ENCODE results near the gene TXNIP.

Gene TXNIP

DNA sequence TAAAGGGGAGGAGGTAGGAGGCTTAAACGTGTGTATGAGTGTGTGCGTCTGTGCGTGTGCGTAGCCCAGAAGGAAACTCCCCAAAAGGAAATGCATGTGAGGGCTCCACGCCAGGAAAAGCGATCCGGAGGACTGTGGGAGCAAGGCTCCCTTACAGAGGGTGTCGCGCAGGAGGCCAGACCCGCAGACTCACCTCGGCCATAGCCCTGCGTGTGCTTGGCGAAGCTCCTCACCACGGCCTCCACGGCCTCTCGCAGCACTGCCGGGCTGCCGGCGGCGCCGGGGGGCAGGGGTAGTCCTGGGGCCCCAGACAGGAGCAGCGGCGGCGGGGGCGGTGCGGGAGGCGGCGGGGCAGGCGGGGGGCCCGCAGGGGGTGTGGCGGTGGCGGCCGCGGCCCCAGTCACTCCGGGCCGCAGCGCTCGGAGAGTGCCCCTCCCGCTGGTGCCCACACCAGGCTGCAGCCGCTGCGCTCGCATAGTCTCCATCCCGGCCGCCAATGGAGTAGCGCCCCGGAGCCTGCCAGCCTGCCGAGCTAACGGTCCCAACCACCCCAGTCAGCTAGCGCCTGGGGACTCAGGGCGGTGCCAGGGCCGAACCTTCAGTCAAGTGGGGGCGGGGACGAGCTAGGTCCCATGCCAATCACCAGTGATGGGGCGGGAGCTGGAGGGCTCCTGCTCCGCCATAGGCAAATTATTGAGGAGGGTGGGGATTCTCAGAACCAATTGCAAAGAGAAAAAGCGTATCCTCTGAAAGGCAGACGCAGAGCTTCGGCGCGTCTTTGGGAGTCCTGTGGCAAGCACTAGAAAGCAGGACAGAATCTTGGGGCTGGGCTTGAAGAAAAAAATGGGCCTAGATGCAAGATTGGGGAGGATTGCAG is 38.7 kb downstream of the TXNIP start, which contains the start of gene LIX1L:
LIX1L (minus strand) TSS at position 575 of the 877 bp plus-strand sequence; CDS start at position 485, 90 bp downstream.
- H3K4me3 ChIP-seq (ENCODE audit: low read length): peak within 1 kb of the TSS; percentile 97
- no peak for TF ChIP-seq ZNF274 (IDR thresholded peaks at IDR 0.05; ENCODE audit: low read depth, low read length)

DNA sequence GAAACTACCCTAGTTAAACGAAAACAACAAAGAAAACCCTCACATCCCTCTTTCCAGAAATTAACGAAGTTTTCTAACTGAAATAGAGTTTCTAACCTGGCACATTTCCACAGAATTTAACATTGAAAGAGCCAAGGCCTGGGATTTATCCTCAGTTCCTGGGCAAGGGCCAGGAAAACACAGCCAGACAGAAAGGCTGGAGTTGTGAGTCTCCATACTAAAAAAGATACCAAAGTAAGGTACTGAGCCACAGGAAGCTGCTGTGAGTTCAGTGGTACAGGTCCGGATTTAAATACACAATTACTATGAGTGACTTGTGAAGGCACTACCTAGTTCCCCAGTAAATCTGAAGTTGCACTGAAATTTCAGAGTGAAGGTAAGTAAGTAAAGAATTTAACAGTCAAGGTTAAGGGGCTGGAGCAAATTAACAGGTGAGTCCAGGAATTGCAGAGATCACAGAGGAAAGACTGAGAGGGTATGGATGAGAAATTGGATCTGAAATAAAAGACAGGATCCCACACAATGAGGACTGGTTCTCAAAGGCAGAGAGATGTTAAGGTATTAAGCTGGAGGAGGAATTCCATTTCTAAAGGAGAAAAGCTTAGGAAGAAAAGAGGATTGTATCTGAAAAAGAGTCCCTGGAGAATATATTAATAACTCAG is 39.5 kb downstream of the TXNIP start:
- H3K4me3 ChIP-seq (ENCODE audit: low read length): peak overlapping the region; percentile 97
- no peak for TF ChIP-seq ZNF274 (IDR thresholded peaks at IDR 0.05; ENCODE audit: low read depth, low read length)

- peak overlapping the region; percentile 97; the same call in 1 of the 2 replicates for H3K4me3 ChIP-seq (ENCODE audit: low read length)
- TF ChIP-seq ZNF274 (IDR thresholded peaks at IDR 0.05; ENCODE audit: low read depth, low read length): no peak
These were observed 40.0 kb downstream of the TXNIP start for GRCh38 chr1:145956361-145956760.

DNA sequence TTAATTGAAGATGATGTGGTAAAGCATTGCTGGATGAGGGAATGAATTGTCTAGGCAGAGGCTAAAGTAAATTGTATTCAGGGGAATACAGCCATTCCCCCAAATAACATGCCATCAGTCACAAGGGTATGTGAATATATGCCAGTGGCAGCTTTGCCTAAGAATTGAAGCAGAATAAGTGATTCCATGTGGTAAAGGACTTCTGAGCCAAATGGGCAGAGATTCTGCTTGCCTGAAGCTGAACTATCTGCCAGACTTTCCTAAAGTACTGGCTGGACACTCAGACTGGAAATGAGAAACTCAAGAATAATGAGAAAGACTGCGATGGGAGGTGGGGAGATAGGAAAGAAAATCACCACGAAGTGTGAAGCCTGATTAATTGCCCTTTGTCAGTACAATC is 40.9 kb downstream of the TXNIP start:
- no peak overlapping the region for H3K4me3 ChIP-seq (ENCODE audit: low read length)
- no peak for TF ChIP-seq ZNF274 (IDR thresholded peaks at IDR 0.05; ENCODE audit: low read depth, low read length)

- no peak overlapping the region for H3K4me3 ChIP-seq (ENCODE audit: low read length)
- no peak for TF ChIP-seq ZNF274 (IDR thresholded peaks at IDR 0.05; ENCODE audit: low read depth, low read length)
These were observed 42.5 kb downstream of the TXNIP start for GRCh38 chr1:145953861-145954260.

- no peak for TF ChIP-seq ZNF274 (IDR thresholded peaks at IDR 0.05; ENCODE audit: low read depth, low read length)
- H3K4me3 ChIP-seq (ENCODE audit: low read length): no peak overlapping the region
These were observed 43.5 kb downstream of the TXNIP start for GRCh38 chr1:145952903-145953302.

GRCh38 chr1:145951526-145951925 is 44.9 kb downstream of the TXNIP start:
- TF ChIP-seq ZNF274 (IDR thresholded peaks at IDR 0.05; ENCODE audit: low read depth, low read length): no peak
- no peak overlapping the region for H3K4me3 ChIP-seq (ENCODE audit: low read length)

DNA sequence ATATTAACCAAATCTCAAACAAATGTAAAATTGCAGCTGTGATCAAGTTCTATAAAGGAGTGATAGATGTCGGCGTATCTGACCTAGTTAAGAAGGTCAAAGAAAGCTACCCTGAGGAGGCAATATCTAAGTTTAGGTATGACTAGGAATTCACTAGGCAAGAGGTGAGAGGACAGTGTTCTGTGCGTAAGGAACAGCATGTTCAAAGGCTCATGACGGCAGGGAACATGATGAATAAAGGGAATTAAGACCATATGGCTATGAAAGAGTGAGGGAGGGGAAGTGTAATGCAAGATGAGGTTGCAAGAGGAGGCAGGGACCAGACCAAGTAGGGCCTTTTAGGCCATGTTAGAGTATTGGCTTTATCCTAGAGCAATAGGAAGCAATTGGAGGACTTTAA is 47.2 kb downstream of the TXNIP start:
- H3K4me3 ChIP-seq (ENCODE audit: low read length): no peak overlapping the region
- TF ChIP-seq ZNF274 (IDR thresholded peaks at IDR 0.05; ENCODE audit: low read depth, low read length): no peak

DNA sequence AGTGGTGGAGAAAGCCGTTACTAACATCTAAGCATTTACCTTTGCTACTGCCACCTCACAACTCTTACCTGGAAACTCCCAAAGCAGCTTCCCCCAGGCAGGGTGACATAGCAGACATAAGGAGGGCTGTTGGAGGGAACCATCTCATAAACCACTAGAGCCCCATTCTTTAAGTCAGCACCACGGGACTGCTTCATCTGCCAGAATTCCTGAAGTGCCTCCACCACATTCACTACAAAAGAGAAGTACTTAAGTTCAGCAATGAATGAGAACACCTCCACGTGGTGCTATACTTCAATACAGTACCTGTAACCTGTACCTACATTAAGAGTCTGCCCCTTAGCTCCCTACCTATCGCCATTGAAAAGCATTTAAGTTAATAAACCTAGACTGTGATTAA is 48.8 kb downstream of the TXNIP start:
- H3K4me3 ChIP-seq (ENCODE audit: low read length): no peak overlapping the region
- TF ChIP-seq ZNF274 (IDR thresholded peaks at IDR 0.05; ENCODE audit: low read depth, low read length): no peak

GRCh38 chr1:145946477-145946986 is 49.8 kb downstream of the TXNIP start:
- no peak overlapping the region for H3K4me3 ChIP-seq (ENCODE audit: low read length)
- no peak for TF ChIP-seq ZNF274 (IDR thresholded peaks at IDR 0.05; ENCODE audit: low read depth, low read length)

GRCh38 chr1:145944532-145944931 is 51.8 kb downstream of the TXNIP start:
- no peak overlapping the region for H3K4me3 ChIP-seq (ENCODE audit: low read length)
- no peak for TF ChIP-seq ZNF274 (IDR thresholded peaks at IDR 0.05; ENCODE audit: low read depth, low read length)

GRCh38 chr1:145942871-145943270 is 53.5 kb downstream of the TXNIP start:
- TF ChIP-seq ZNF274 (IDR thresholded peaks at IDR 0.05; ENCODE audit: low read depth, low read length): no peak
- H3K4me3 ChIP-seq (ENCODE audit: low read length): no peak overlapping the region

Data from GM08714 (cell line).